ENCODE results near the gene AGPAT4. TPM values are rescaled to one million over a fixed set of nuclear protein-coding genes. Genes with fewer than 3 reads are reported as not detected.
A peak's percentile ranks its signal among the peaks of the same experiment; 100 is the strongest.

Gene AGPAT4
- total RNA-seq, 1 experiment from 2014 or later: 22.0 TPM

DNA sequence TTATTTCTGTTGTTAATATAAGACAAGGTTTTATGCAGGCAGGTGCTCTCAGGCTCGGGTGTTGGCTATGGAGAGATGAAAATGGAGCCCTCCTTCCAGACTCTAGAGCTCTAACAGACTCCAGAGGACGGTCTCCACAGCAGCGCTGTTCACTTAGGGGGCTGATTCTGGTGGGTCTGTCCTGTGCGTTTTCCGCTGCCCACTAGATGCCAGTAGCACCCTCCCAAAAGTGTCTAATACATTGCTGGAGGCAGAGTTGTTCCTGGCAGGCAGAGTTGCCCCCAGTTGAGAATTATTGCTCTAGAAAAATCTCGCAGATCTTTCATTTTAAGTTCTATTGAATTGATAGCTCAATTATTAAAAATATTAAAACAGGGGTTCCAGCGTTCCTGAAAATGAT lies 172.3 kb downstream of the AGPAT4 start:
- Histone ChIP-seq H3K79me1 (ENCODE audit: insufficient read depth, low read depth, low read length, poor library complexity, severe bottlenecking) (no peaks in the 10 kb centered on the region), H4K5ac (ENCODE audit: insufficient read length, low read depth, low read length) (no peak overlapping the region), H2BK20ac (ENCODE audit: low read depth, low read length, poor library complexity, severe bottlenecking) (no peak overlapping the region), H2BK15ac (ENCODE audit: low read depth, low read length) (no peak overlapping the region), H4K20me1 (ENCODE audit: control insufficient read depth, insufficient read depth, insufficient read length) (no peaks in the 10 kb centered on the region), H3K27ac (ENCODE audit: insufficient read length, low read depth, low read length) (no peak overlapping the region), H3K18ac (ENCODE audit: insufficient read length, low read depth, low read length) (no peak overlapping the region), H2BK12ac (ENCODE audit: insufficient read length, low read depth, low read length) (no peak overlapping the region), H4K8ac (replicated peaks; ENCODE audit: insufficient read length, low read depth, low read length) (no peak overlapping the region), H4K91ac (ENCODE audit: insufficient read length, low read depth, low read length) (no peak overlapping the region), H3K4me2 (ENCODE audit: insufficient read depth, insufficient read length, low read length) (no peak overlapping the region), H3K4me1 (ENCODE audit: insufficient read depth, low read length) (no peaks in the 10 kb centered on the region), H3K27me3 (ENCODE audit: insufficient read depth, low read length) (no peaks in the 10 kb centered on the region), H2BK5ac (ENCODE audit: insufficient read length, low read length) (no peak overlapping the region), H3K56ac (ENCODE audit: insufficient read length, low read depth, low read length) (no peak overlapping the region), H3T11ph (ENCODE audit: low read length) (no peak overlapping the region), H3K9ac (ENCODE audit: extremely low read depth, insufficient read length, low read length) (no peak overlapping the region), H3K14ac (ENCODE audit: insufficient read depth, low read length) (no peak overlapping the region), H2BK120ac (ENCODE audit: low read depth, low read length, poor library complexity, severe bottlenecking) (no peak overlapping the region), H3K4ac (ENCODE audit: low read depth, low read length) (no peak overlapping the region), H2AK5ac (ENCODE audit: insufficient read length, low read length) (no peak overlapping the region), H3K23me2 (ENCODE audit: insufficient read length, low read depth, low read length, poor library complexity, severe bottlenecking) (no peaks in the 10 kb centered on the region), H2AFZ (ENCODE audit: low read length) (no peak overlapping the region), H3K23ac (ENCODE audit: insufficient read length, low read depth, low read length) (no peak overlapping the region), H3K79me2 (ENCODE audit: insufficient read depth, low read length) (no peaks in the 10 kb centered on the region), H3K9me3 (ENCODE audit: control insufficient read depth, low read depth, low read length) (no peaks in the 10 kb centered on the region)
- no peaks in the 10 kb centered on the region for H3K4me1 Mint-ChIP-seq
- H3K4me3 Mint-ChIP-seq: no peak overlapping the region
- H3K9me3 Mint-ChIP-seq: no peaks in the 10 kb centered on the region
- peaks cover 20 to 67% (median 50%) of the 10 kb centered on the region in 3 experiments for H3K36me3 Mint-ChIP-seq (ENCODE audit: insufficient read depth in 1 of 3, low read depth in 3 of 3)
- TF ChIP-seq, protein P1, sequence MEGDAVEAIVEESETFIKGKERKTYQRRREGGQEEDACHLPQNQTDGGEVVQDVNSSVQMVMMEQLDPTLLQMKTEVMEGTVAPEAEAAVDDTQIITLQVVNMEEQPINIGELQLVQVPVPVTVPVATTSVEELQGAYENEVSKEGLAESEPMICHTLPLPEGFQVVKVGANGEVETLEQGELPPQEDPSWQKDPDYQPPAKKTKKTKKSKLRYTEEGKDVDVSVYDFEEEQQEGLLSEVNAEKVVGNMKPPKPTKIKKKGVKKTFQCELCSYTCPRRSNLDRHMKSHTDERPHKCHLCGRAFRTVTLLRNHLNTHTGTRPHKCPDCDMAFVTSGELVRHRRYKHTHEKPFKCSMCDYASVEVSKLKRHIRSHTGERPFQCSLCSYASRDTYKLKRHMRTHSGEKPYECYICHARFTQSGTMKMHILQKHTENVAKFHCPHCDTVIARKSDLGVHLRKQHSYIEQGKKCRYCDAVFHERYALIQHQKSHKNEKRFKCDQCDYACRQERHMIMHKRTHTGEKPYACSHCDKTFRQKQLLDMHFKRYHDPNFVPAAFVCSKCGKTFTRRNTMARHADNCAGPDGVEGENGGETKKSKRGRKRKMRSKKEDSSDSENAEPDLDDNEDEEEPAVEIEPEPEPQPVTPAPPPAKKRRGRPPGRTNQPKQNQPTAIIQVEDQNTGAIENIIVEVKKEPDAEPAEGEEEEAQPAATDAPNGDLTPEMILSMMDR (conservative IDR thresholded peaks at IDR 0.05): peak; percentile 60
- DNase-seq: no peak
- WGBS (ENCODE audit: extremely low coverage, insufficient read length, low lambda C conversion rate): no CpG with 5 or more reads among the region's 7 CpGs
- H3K27me3 Mint-ChIP-seq (ENCODE audit: low read depth): no peaks in the 10 kb centered on the region
- H3K27ac Mint-ChIP-seq: no peak overlapping the region
